Islet precursor cell (in vitro differentiated cells): ENCODE measurements around the gene DBNDD1.
"Not testable (repeated sequence)": the region's sequence is repeated elsewhere in the genome, so short reads cannot be mapped to it uniquely, and the experiment has no call there.

Source experiments
- DNase-seq: peaks from one replicate; pipeline ENCODE4 v3.0.0-alpha.2; 2018

DBNDD1 gene

GRCh38 chr16:90018652-90019542 lies at the start of gene DBNDD1:
TSS of gene DBNDD1 (minus strand) at chr16:90019456. CDS start at chr16:90019341, 115 bp downstream.
- DNase-seq: peak; percentile 70

GRCh38 chr16:90061437-90061836 lies 42.2 kb upstream of the DBNDD1 start:
- DNase-seq: no peak

GRCh38 chr16:90057738-90058173 lies 38.5 kb upstream of the DBNDD1 start:
- DNase-seq: no peak

- not testable (repeated sequence) for DNase-seq
These were observed 37.3 kb upstream of the DBNDD1 start for GRCh38 chr16:90056521-90056920.

GRCh38 chr16:90055371-90055770 lies 36.1 kb upstream of the DBNDD1 start:
- DNase-seq: no peak

GRCh38 chr16:90054554-90054953 lies 35.3 kb upstream of the DBNDD1 start:
- DNase-seq: no peak

GRCh38 chr16:90053902-90054500 lies 34.7 kb upstream of the DBNDD1 start:
- no peak for DNase-seq

- DNase-seq: no peak
These were observed 31.7 kb upstream of the DBNDD1 start for GRCh38 chr16:90050969-90051368.

GRCh38 chr16:90048737-90049330 lies 29.6 kb upstream of the DBNDD1 start:
- no peak for DNase-seq

GRCh38 chr16:90048347-90048722 lies 29.1 kb upstream of the DBNDD1 start:
- no peak for DNase-seq

GRCh38 chr16:90047714-90048346 lies 28.6 kb upstream of the DBNDD1 start:
- no peak for DNase-seq

- DNase-seq: peak; percentile 89
These were observed 27.9 kb upstream of the DBNDD1 start for GRCh38 chr16:90046971-90047713.

GRCh38 chr16:90046122-90046970 lies 27.1 kb upstream of the DBNDD1 start:
- DNase-seq: no peak

GRCh38 chr16:90044111-90044551 lies 24.9 kb upstream of the DBNDD1 start:
- DNase-seq: no peak

GRCh38 chr16:90043526-90043925 lies 24.3 kb upstream of the DBNDD1 start:
- no peak for DNase-seq

GRCh38 chr16:90042946-90043514 lies 23.8 kb upstream of the DBNDD1 start:
- DNase-seq: no peak

- no peak for DNase-seq
These were observed 22.7 kb upstream of the DBNDD1 start for GRCh38 chr16:90041896-90042473.

- no peak for DNase-seq
These were observed 21.1 kb upstream of the DBNDD1 start for GRCh38 chr16:90040152-90041023.

- no peak for DNase-seq
These were observed 18.0 kb upstream of the DBNDD1 start for GRCh38 chr16:90037276-90037675.

- no peak for DNase-seq
These were observed 16.6 kb upstream of the DBNDD1 start for GRCh38 chr16:90035902-90036301.
